Activated T-cell treated with anti-CD3 and anti-CD28 coated beads, Interleukin-2, amount 50 U/mL, for 48 hours (primary cell): ENCODE data around the gene HSPB6.
A peak's percentile ranks its signal among the peaks of the same experiment; 100 is the strongest.

Source experiments
- DNase-seq, 2 experiments: peaks; one replicate each; pipeline ENCODE4 v3.0.0-alpha.2; 2020

HSPB6 gene

GRCh38 chr19:35764432-35765315 is 7.8 kb upstream of the HSPB6 start:
- no peak for DNase-seq

- no peak for DNase-seq
Observed at GRCh38 chr19:35760711-35761349, 4.0 kb upstream of the HSPB6 start.

- DNase-seq, result no peak
Observed at GRCh38 chr19:35759697-35760096, 2.9 kb upstream of the HSPB6 start.

- peak; percentile 99 for DNase-seq
Observed at GRCh38 chr19:35757749-35758608, 1.1 kb upstream of the HSPB6 start, which contains the start of gene PROSER3. Gene PROSER3, plus strand, starts transcription at chr19:35758176. Its CDS starts 40 bp downstream, at chr19:35758216.

GRCh38 chr19:35757231-35757748 is 461 bp upstream of the HSPB6 start:
- peak; percentile 64 to 70 for DNase-seq

GRCh38 chr19:35755550-35756376 is 1.1 kb downstream of the HSPB6 start:
- peak; percentile 65 to 75 for DNase-seq

GRCh38 chr19:35755131-35755549 is 1.7 kb downstream of the HSPB6 start:
- DNase-seq, result no peak

- DNase-seq, result no peak
Observed at GRCh38 chr19:35754370-35755130, 2.3 kb downstream of the HSPB6 start.

GRCh38 chr19:35753634-35754369 is 3.0 kb downstream of the HSPB6 start:
- no peak for DNase-seq

GRCh38 chr19:35752746-35753350 is 4.0 kb downstream of the HSPB6 start:
- DNase-seq, result no peak

GRCh38 chr19:35751839-35752745 is 4.7 kb downstream of the HSPB6 start:
- DNase-seq, result no peak

GRCh38 chr19:35750167-35750566 is 6.7 kb downstream of the HSPB6 start:
- DNase-seq, result no peak

GRCh38 chr19:35748106-35749020 is 8.5 kb downstream of the HSPB6 start, which contains the start of gene LIN37:
Gene LIN37, plus strand, starts transcription at chr19:35748576. Its CDS starts 149 bp downstream, at chr19:35748725.
- peak; percentile 99 for DNase-seq

GRCh38 chr19:35746531-35746930 is 10.3 kb downstream of the HSPB6 start:
- DNase-seq, result no peak

GRCh38 chr19:35746087-35746462 is 10.8 kb downstream of the HSPB6 start:
- no peak for DNase-seq

- DNase-seq, result peak; percentile 94 to 96
Observed at GRCh38 chr19:35745328-35746086, 11.3 kb downstream of the HSPB6 start, which contains the start of the genes PSENEN and U2AF1L4. Gene PSENEN, plus strand, starts transcription at chr19:35745651. Its CDS starts 280 bp downstream, at chr19:35745931. Gene U2AF1L4, minus strand, starts transcription at chr19:35745418. Its CDS starts 27 bp downstream, at chr19:35745391.
